ENCODE data around the gene TBC1D3I.

TBC1D3I gene

GRCh38 chr17:36205637-36206485 is 58.5 kb downstream of the TBC1D3I start:
- no peak for DNase-seq

GRCh38 chr17:36204724-36205500 is 59.5 kb downstream of the TBC1D3I start:
- DNase-seq: no peak

Measured in hematopoietic multipotent progenitor cell treated with erythropoietin and hydrocortisone succinate and interleukin-3 and kit ligand, for 4 days (in vitro differentiated cells).